Measurements from ENCODE around the gene SRD5A1.

The SRD5A1 gene

DNA sequence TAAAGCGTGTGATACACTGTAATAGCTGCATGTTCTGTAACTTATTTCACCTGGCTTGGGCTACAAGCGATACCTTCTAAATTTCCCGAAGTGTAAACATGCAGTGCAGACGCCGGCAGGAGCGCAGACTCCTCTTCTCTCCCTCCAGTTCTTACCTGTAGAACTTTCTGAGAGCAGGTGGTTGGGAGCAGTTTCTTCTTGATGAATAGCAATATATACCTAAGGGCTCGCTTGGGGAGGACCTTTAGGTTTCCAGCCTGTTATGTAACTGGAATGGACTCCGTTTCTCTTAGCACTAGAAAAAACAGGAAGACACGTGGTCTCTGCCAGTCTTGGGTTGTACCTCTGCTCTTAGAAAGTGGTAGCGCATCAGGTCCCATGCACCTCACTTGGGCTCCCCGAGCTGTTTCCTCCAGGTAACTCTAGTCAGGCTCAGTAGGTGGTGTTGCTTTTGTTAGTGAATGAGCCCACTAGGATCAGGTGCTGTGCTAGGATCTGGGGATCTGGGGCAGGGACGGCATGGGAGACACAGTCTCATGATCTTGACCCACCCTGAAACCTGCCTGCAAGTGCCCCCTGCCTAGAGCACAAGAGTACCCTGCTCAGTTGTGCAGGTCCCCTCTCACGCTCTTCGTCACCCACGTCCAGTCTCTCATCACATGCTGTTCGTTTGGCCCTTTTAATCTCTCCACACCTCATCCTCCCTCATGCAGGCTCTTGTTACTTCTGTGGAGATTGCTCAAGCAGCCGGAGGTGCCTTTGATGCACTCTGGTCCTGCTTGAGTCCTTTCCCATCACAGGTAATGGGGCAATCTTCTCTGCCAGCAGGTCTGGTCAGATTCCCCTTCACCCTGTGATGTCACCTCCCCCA, 82.8 kb downstream of the SRD5A1 start:
- Histone ChIP-seq H3K9me3 (ENCODE audit: insufficient read depth, low read length) (no peaks in the 10 kb centered on the region), H3K9ac (ENCODE audit: insufficient read length, low read depth) (peak overlapping the region; percentile 33), H3K36me3 (ENCODE audit: insufficient read depth, insufficient read length, low read length) (peaks cover 37% of the 10 kb centered on the region), H3K4me3 (ENCODE audit: insufficient read length, low read depth) (peak overlapping the region; percentile 15), H3K4me1 (ENCODE audit: insufficient read depth, insufficient read length) (peaks cover 7% of the 10 kb centered on the region), H3K27me3 (ENCODE audit: insufficient read depth, insufficient read length) (peaks cover 5% of the 10 kb centered on the region)
- no peak for DNase-seq (ENCODE audit: low read depth, low spot score)
- TF ChIP-seq ZNF274 (IDR thresholded peaks at IDR 0.05; ENCODE audit: low read depth, low read length) (no peak), YY1 (IDR thresholded peaks at IDR 0.05; ENCODE audit: insufficient read depth, insufficient read length) (no peak), SUZ12 (IDR thresholded peaks at IDR 0.05; ENCODE audit: extremely low read depth, insufficient read depth, insufficient read length) (no peak)

DNA sequence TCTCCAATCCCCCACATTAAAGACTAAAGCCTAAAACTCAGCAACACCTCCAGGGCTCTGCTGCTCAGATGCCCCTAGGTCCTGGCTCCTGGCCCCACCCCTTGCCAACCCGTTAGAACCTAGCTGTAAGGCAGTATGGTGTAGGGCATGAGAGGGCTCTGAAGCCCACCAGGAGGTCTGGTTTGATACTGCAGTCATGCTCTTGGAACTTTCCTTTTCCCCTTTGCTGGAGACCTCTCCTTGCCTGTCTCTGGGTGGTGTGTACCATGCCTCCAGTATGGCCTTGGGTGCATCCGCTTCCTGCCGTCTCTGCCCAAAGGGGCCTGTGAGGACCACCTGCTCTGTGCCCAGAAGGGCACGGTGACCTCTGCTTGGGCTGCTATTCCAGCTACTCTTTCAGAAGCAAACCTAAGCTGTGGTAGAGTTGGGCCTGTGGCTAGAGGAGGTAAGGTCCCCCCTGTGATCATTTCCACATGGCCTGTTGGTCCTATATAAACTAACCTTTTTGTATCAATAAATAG, 83.4 kb downstream of the SRD5A1 start:
- Histone ChIP-seq H3K9ac (ENCODE audit: insufficient read length, low read depth) (no peak overlapping the region), H3K36me3 (ENCODE audit: insufficient read depth, insufficient read length, low read length) (peaks cover 37% of the 10 kb centered on the region)

DNA sequence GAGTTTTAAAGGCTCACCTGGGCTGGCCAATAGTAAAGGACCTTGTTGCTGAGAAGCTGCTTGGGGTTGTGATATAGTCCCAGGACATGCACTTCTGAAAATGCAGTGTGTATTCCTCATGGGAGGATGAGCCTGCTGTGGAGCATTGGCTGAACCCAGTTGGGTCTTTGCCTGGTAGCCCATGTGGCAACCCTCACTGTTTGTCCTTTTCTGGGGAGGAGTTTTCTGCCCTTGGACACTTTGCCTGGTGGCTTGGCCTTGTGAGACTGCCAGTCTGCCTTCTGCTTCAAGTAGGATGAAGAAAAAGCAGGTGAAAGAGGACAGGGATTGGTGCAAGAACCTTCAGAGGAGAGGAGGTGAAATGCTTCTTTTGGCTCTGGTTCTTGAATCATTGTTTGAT, 84.0 kb downstream of the SRD5A1 start:
- Histone ChIP-seq H3K4me1 (ENCODE audit: insufficient read depth, insufficient read length) (peaks cover 7% of the 10 kb centered on the region), H3K27me3 (ENCODE audit: insufficient read depth, insufficient read length) (no peaks in the 10 kb centered on the region), H3K4me3 (ENCODE audit: insufficient read length, low read depth) (no peak overlapping the region), H3K36me3 (ENCODE audit: insufficient read depth, insufficient read length, low read length) (peaks cover 37% of the 10 kb centered on the region), H3K9me3 (ENCODE audit: insufficient read depth, low read length) (no peaks in the 10 kb centered on the region), H3K9ac (ENCODE audit: insufficient read length, low read depth) (no peak overlapping the region)
- no peak for TF ChIP-seq YY1 (IDR thresholded peaks at IDR 0.05; ENCODE audit: insufficient read depth, insufficient read length)
- no peak for TF ChIP-seq ZNF274 (IDR thresholded peaks at IDR 0.05; ENCODE audit: low read depth, low read length)
- TF ChIP-seq SUZ12 (IDR thresholded peaks at IDR 0.05; ENCODE audit: extremely low read depth, insufficient read depth, insufficient read length) = no peak
- DNase-seq (ENCODE audit: low read depth, low spot score) = no peak

More for the DNA sequence above, 83.4 kb downstream of the SRD5A1 start:
- DNase-seq (ENCODE audit: low read depth, low spot score) = no peak
- Histone ChIP-seq H3K4me1 (ENCODE audit: insufficient read depth, insufficient read length) (peaks cover 7% of the 10 kb centered on the region), H3K4me3 (ENCODE audit: insufficient read length, low read depth) (no peak overlapping the region), H3K27me3 (ENCODE audit: insufficient read depth, insufficient read length) (no peaks in the 10 kb centered on the region), H3K9me3 (ENCODE audit: insufficient read depth, low read length) (no peaks in the 10 kb centered on the region)
- TF ChIP-seq YY1 (IDR thresholded peaks at IDR 0.05; ENCODE audit: insufficient read depth, insufficient read length) (no peak), ZNF274 (IDR thresholded peaks at IDR 0.05; ENCODE audit: low read depth, low read length) (no peak), SUZ12 (IDR thresholded peaks at IDR 0.05; ENCODE audit: extremely low read depth, insufficient read depth, insufficient read length) (no peak)

DNA sequence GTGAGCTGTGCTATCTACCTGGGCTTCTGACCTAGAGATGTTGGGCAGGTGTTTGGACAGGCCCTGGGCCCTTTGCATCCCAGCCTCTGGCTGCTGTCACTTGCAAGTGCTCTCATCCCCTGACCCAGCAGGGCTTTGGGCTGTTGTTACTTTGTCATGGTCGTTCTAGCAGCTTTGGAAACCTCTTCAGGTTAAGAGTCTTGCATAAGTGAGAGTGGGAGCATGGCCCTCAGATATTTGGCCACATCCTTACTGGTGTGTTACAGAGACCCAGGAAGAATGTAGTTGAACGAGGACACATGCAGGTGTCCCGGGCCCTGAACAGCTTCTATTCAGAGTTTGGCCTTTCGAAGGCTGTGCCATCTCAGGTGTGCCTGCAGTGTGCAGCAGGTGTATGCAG, 84.4 kb downstream of the SRD5A1 start:
- Histone ChIP-seq H3K4me1 (ENCODE audit: insufficient read depth, insufficient read length) (peaks cover 7% of the 10 kb centered on the region), H3K36me3 (ENCODE audit: insufficient read depth, insufficient read length, low read length) (peaks cover 37% of the 10 kb centered on the region), H3K27me3 (ENCODE audit: insufficient read depth, insufficient read length) (no peaks in the 10 kb centered on the region), H3K4me3 (ENCODE audit: insufficient read length, low read depth) (no peak overlapping the region), H3K9me3 (ENCODE audit: insufficient read depth, low read length) (no peaks in the 10 kb centered on the region), H3K9ac (ENCODE audit: insufficient read length, low read depth) (no peak overlapping the region)
- TF ChIP-seq YY1 (IDR thresholded peaks at IDR 0.05; ENCODE audit: insufficient read depth, insufficient read length) (no peak), ZNF274 (IDR thresholded peaks at IDR 0.05; ENCODE audit: low read depth, low read length) (no peak), SUZ12 (IDR thresholded peaks at IDR 0.05; ENCODE audit: extremely low read depth, insufficient read depth, insufficient read length) (no peak)
- no peak for DNase-seq (ENCODE audit: low read depth, low spot score)

DNA sequence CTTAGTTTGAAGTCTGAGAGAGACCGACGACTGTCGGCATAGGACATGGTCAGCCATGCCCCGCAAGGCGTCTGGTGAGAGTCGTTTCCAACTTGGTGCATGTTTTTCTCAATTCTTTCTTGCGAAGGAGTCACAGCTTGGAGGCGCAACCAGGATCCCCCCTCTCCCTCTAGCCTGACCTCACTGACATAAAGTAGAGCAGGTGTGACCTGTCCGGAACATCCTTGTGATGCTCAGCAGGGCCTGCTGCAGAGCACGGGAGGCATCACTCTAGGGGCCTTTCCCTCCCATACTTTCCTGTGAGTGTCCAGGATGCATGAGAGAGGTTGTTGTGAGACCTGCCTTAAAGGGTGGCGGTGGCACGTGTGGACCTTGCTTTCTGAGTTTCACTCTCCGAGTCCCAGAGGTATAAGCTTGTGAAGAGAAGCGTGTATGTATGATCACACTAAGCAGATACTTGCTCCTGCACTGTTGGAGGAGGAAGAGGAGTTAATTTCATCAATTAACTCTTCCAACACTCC, 85.0 kb downstream of the SRD5A1 start:
- H3K9ac ChIP-seq (ENCODE audit: insufficient read length, low read depth) = no peak overlapping the region
- no peak overlapping the region for H3K4me3 ChIP-seq (ENCODE audit: insufficient read length, low read depth)
- peaks cover 7% of the 10 kb centered on the region for H3K4me1 ChIP-seq (ENCODE audit: insufficient read depth, insufficient read length)
- TF ChIP-seq SUZ12 (IDR thresholded peaks at IDR 0.05; ENCODE audit: extremely low read depth, insufficient read depth, insufficient read length) (no peak), YY1 (IDR thresholded peaks at IDR 0.05; ENCODE audit: insufficient read depth, insufficient read length) (no peak), ZNF274 (IDR thresholded peaks at IDR 0.05; ENCODE audit: low read depth, low read length) (no peak)
- peaks cover 41% of the 10 kb centered on the region for H3K36me3 ChIP-seq (ENCODE audit: insufficient read depth, insufficient read length, low read length)
- no peaks in the 10 kb centered on the region for H3K27me3 ChIP-seq (ENCODE audit: insufficient read depth, insufficient read length)
- H3K9me3 ChIP-seq (ENCODE audit: insufficient read depth, low read length) = no peaks in the 10 kb centered on the region
- no peak for DNase-seq (ENCODE audit: low read depth, low spot score)

DNA sequence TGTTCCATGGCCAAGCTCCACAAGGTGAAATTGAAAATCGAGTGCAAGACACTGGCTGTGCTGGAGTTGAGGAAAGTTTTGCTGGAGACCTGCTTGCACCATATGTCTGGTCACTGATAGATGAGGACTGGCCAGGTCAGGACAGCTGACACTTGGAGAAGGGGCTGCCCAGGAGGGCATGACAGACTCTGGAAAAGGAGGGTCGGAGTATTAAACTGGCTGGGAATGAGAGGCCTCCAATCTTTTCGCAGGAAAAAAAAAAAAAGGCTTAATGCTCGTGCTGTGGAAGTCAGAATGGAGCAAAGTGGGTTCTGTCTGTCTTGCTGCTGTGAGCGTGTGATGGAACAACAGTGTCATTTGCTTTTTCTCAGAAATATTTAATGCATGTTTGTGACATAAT, 85.5 kb downstream of the SRD5A1 start:
- no peak overlapping the region for H3K9ac ChIP-seq (ENCODE audit: insufficient read length, low read depth)

DNA sequence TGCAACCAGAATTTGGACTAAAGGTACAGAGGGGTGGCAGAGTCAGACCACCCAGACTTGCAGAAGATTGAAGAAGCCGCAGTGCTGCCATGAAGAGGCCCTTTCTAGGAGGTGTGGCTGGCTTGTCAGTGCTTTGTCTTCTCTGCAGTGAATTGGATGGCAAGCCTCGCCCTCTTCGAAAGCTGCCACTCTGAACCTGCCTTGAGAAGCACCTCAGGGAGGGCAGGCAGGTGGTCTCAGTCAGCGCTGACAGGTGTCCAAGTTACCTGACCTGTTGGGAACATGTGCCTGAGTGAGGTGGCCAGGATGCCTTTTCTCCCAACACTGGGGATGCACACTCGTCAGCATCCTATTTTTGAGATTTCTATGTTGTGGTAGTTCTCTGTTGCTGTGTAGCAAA, 86.2 kb downstream of the SRD5A1 start:
- Histone ChIP-seq H3K9me3 (ENCODE audit: insufficient read depth, low read length) (no peaks in the 10 kb centered on the region), H3K9ac (ENCODE audit: insufficient read length, low read depth) (no peak overlapping the region), H3K36me3 (ENCODE audit: insufficient read depth, insufficient read length, low read length) (peaks cover 52% of the 10 kb centered on the region), H3K27me3 (ENCODE audit: insufficient read depth, insufficient read length) (no peaks in the 10 kb centered on the region), H3K4me1 (ENCODE audit: insufficient read depth, insufficient read length) (peaks cover 7% of the 10 kb centered on the region), H3K4me3 (ENCODE audit: insufficient read length, low read depth) (no peak overlapping the region)
- DNase-seq (ENCODE audit: low read depth, low spot score) = no peak
- TF ChIP-seq ZNF274 (IDR thresholded peaks at IDR 0.05; ENCODE audit: low read depth, low read length) = no peak
- no peak for TF ChIP-seq YY1 (IDR thresholded peaks at IDR 0.05; ENCODE audit: insufficient read depth, insufficient read length)
- TF ChIP-seq SUZ12 (IDR thresholded peaks at IDR 0.05; ENCODE audit: extremely low read depth, insufficient read depth, insufficient read length) = no peak

More for the DNA sequence above, 85.5 kb downstream of the SRD5A1 start:
- Histone ChIP-seq H3K4me3 (ENCODE audit: insufficient read length, low read depth) (no peak overlapping the region), H3K9me3 (ENCODE audit: insufficient read depth, low read length) (no peaks in the 10 kb centered on the region), H3K27me3 (ENCODE audit: insufficient read depth, insufficient read length) (no peaks in the 10 kb centered on the region), H3K4me1 (ENCODE audit: insufficient read depth, insufficient read length) (peaks cover 7% of the 10 kb centered on the region), H3K36me3 (ENCODE audit: insufficient read depth, insufficient read length, low read length) (peaks cover 45% of the 10 kb centered on the region)
- DNase-seq (ENCODE audit: low read depth, low spot score) = no peak
- TF ChIP-seq SUZ12 (IDR thresholded peaks at IDR 0.05; ENCODE audit: extremely low read depth, insufficient read depth, insufficient read length) (no peak), ZNF274 (IDR thresholded peaks at IDR 0.05; ENCODE audit: low read depth, low read length) (no peak), YY1 (IDR thresholded peaks at IDR 0.05; ENCODE audit: insufficient read depth, insufficient read length) (no peak)
